Effector memory CD8-positive, alpha-beta T cell (primary cell): Measurements from ENCODE around the gene TCEA2.

ENCODE experiments used
- ATAC-seq: fragments of 150-1000 bp; cut with Tn5 transposase; replicated peaks from 2 replicates; pipeline ENCODE4 v1.10.0; 2021; ENCODE audit warnings: mild to moderate bottlenecking, moderate library complexity
- DNase-seq, 3 experiments: peaks; one replicate each; pipeline ENCODE4 v3.0.0; 2021
- H3K27ac Mint-ChIP-seq, 2 donors: one replicate each; pipeline ENCODE4 v1.8.0; 2022; ENCODE audit warnings: mild to moderate bottlenecking in 2 of 2, mixed read lengths in 2 of 2, moderate library complexity in 2 of 2
- H3K27me3 Mint-ChIP-seq, 2 donors: one replicate each; pipeline ENCODE4 v1.8.0; 2022; ENCODE audit warnings: mixed read lengths in 2 of 2
- H3K36me3 Mint-ChIP-seq: one replicate; pipeline ENCODE4 v1.8.0; 2022; ENCODE audit warnings: mild to moderate bottlenecking, moderate library complexity, mixed read lengths; ENCODE audit not compliant: insufficient read depth
- H3K4me1 Mint-ChIP-seq, 2 donors: one replicate each; pipeline ENCODE4 v1.8.0; 2022; ENCODE audit warnings: low read depth in 2 of 2, mixed read lengths in 2 of 2
- H3K4me3 Mint-ChIP-seq, 2 donors: one replicate each; pipeline ENCODE4 v1.8.0; 2022; ENCODE audit warnings: mild to moderate bottlenecking in 2 of 2, mixed read lengths in 2 of 2, moderate library complexity in 2 of 2
- H3K9me3 Mint-ChIP-seq, 2 donors: one replicate each; pipeline ENCODE4 v1.8.0; 2022; ENCODE audit warnings: mixed read lengths in 2 of 2
- total RNA-seq, 9 experiments: gene quantifications; one replicate each; lab custom pipeline; 2026; lab: John Stamatoyannopoulos, UW

Gene TCEA2
- 5.9 to 21.2 (median 10.0) reads per million in 9 experiments for total RNA-seq

GRCh38 chr20:64062596-64063388 lies at the start of gene TCEA2:
Gene TCEA2, plus strand, starts transcription at chr20:64063198. Its CDS starts 115 bp downstream, at chr20:64063313.
- Mint-ChIP-seq H3K36me3 (peaks cover 15% of the 10 kb centered on the region), H3K9me3 (no peaks in the 10 kb centered on the region), H3K4me1 (peaks cover 40 to 47% of the 10 kb centered on the region in 2 donors), H3K27ac (peak within 1 kb of the TSS; percentile 90 to 91), H3K27me3 (no peaks in the 10 kb centered on the region), H3K4me3 (peak within 1 kb of the TSS; percentile 85 to 91)
- DNase-seq (peak; percentile 87 to 90 (median 88)), ATAC-seq (peak; percentile 85)

GRCh38 chr20:64015635-64016034 lies 47.4 kb upstream of the TCEA2 start:
- no peak overlapping the region for H3K4me3 Mint-ChIP-seq
- H3K9me3 Mint-ChIP-seq: no peaks in the 10 kb centered on the region
- H3K36me3 Mint-ChIP-seq: peaks cover 71% of the 10 kb centered on the region
- no peak for ATAC-seq
- peaks cover 17 to 18% of the 10 kb centered on the region in 2 donors for H3K4me1 Mint-ChIP-seq
- DNase-seq: no peak
- no peaks in the 10 kb centered on the region for H3K27me3 Mint-ChIP-seq
- no peak overlapping the region for H3K27ac Mint-ChIP-seq

- H3K36me3 Mint-ChIP-seq: peaks cover 78% of the 10 kb centered on the region
- no peak overlapping the region for H3K4me3 Mint-ChIP-seq
- H3K27ac Mint-ChIP-seq: no peak overlapping the region
- ATAC-seq: no peak
- peaks cover 0 to 2% of the 10 kb centered on the region in 2 donors for H3K4me1 Mint-ChIP-seq
- H3K27me3 Mint-ChIP-seq: no peaks in the 10 kb centered on the region
- DNase-seq: no peak
- H3K9me3 Mint-ChIP-seq: no peaks in the 10 kb centered on the region
Observed at GRCh38 chr20:64021124-64021975, 41.6 kb upstream of the TCEA2 start.

DNA sequence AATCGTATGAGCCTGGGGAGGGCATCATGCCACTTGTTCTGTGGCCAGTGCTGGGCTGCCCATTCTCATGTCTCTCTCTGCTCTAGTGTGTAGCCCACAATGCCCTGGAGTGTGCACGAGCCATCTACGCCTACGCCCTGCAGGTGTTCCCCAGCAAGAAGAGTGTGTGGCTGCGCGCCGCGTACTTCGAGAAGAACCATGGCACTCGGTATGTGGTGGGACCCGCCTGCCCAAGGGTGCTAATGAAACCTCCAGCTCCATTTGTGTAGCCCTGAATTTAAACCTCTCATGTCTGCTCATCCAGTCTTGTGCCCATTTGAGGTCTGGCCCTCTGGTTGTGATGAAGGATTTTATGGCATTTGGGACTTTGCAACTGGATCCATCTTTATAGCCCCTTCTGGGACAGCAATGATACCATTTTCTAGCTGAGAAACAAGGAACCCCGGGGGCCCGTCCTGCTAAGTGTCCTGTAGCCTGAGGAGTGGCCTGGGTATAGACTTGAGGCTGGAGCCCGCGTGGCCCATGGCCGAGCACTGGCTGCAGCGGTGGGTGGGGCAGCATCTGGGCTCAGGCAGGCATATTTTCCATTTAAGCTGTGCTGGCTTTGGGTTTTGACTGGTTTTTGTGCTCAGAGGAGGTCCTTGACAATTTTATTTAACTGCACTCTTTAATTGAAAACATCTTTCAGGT lies 40.2 kb upstream of the TCEA2 start:
- Mint-ChIP-seq H3K27ac (no peak overlapping the region), H3K9me3 (no peaks in the 10 kb centered on the region), H3K4me1 (peaks cover 0 to 2% of the 10 kb centered on the region in 2 donors), H3K27me3 (no peaks in the 10 kb centered on the region), H3K36me3 (peaks cover 83% of the 10 kb centered on the region), H3K4me3 (no peak overlapping the region)
- ATAC-seq (no peak), DNase-seq (no peak)

DNA sequence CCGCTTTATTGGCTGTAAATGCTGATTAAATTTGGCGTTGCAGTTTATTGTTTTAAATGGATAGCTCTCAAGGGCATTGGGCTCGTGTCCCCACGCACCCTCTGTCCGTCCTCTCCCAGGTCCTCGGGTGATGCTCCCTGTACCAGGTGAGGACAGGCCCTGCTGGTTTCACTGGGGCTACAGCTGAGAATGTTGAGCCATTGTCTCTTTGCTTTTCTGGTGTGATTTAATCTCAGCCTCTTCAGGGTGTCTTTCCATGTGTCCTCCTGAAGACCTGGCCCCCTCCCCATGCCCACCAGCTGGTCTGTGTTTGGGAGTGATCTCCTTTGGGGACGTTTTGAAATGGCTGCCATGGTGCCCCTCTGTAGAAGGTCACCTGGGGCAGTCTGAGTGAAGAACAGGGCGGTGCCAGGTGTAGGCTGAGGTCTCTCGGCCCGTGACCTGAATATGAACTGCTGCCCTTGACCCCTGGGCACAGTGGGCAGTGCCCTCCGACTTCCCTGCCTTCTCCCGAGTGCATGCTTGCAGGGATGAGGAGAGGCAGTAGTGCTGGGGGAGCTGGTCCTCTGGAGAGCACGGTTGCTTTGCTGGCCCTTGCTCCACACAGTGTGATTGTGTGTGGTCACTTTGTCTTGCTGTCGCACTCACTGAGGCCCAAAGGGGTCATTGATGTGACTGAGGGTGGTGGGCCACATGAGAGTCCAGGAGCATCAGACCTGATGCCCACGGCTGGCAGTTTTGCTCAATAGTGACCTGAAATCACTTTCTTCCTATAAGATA lies 39.4 kb upstream of the TCEA2 start:
- Mint-ChIP-seq H3K4me1 (peaks cover 0 to 2% of the 10 kb centered on the region in 2 donors), H3K4me3 (no peak overlapping the region), H3K36me3 (peaks cover 83% of the 10 kb centered on the region), H3K9me3 (no peaks in the 10 kb centered on the region), H3K27ac (no peak overlapping the region), H3K27me3 (no peaks in the 10 kb centered on the region)
- ATAC-seq: no peak
- no peak for DNase-seq

GRCh38 chr20:64024141-64024990 lies 38.6 kb upstream of the TCEA2 start:
- Mint-ChIP-seq H3K4me1 (peaks cover 0 to 2% of the 10 kb centered on the region in 2 donors), H3K9me3 (no peaks in the 10 kb centered on the region), H3K4me3 (no peak overlapping the region), H3K36me3 (peaks cover 81% of the 10 kb centered on the region), H3K27me3 (no peaks in the 10 kb centered on the region), H3K27ac (peak overlapping the region in 1 of 2 donors; percentile 23)
- DNase-seq (no peak), ATAC-seq (no peak)

DNA sequence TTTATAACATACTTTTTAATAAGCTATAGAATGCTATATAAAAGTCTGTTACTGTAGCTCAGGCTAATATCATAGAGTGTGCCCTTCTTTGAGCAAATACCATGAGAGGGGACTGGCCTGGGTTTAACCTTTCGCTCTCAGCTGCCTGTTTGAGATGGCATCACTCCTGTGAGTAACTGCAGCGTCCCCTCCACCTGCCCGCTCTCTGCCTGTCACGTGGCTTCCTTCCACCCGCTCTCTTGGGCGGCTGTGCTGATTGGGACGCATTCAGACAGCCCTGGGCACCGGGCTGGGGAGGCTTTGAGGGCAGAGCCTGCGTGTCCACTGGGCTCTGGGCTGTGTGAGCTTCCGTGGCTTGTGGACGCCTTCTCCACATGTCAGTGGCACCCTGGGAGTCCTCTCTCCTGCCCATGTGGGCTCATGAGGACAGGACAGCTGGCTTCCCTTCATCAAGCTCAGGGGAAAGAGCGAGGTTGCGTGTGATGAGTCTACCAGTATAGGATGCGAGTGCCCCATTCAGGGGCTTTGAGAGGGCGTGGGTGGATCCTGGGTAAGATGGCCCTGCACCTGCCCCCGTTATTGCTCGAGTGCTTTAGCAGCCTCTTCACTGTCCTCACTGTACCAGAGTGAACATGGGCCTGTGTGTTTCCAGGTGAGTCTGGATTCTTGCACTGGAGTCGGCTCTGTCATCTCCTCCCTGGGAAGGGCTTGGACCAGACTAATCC lies 37.7 kb upstream of the TCEA2 start:
- Mint-ChIP-seq H3K27me3 (no peaks in the 10 kb centered on the region), H3K27ac (no peak overlapping the region), H3K36me3 (peaks cover 81% of the 10 kb centered on the region), H3K4me3 (no peak overlapping the region), H3K9me3 (no peaks in the 10 kb centered on the region), H3K4me1 (no peaks in the 10 kb centered on the region)
- DNase-seq: no peak
- no peak for ATAC-seq

DNA sequence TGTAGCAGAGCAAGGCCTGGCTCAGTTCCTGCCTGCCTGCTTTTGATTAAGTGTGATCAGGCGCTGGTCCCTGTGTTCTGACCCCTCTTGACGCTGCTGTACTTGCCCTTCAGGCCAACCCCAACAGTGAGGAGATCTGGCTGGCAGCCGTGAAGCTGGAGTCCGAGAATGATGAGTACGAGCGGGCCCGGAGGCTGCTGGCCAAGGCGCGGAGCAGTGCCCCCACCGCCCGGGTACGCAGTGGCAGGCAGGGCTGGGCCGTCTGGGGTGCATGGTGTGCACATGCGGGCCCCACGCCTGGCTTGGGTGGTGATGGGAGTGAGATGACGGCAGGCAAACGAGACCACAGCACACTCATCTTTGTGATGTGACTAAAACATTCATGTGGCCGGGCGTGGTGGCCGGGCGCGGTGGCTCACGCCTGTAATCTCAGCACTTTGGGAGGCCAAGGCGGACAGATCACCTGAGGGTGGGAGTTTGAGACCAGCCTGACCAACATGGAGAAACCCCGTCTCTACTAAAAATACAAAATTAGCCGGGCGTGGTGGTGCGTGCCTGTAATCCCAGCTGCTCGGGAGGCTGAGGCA lies 37.1 kb upstream of the TCEA2 start:
- Mint-ChIP-seq H3K27me3 (no peaks in the 10 kb centered on the region), H3K36me3 (peaks cover 86% of the 10 kb centered on the region), H3K9me3 (no peaks in the 10 kb centered on the region), H3K4me3 (no peak overlapping the region), H3K27ac (no peak overlapping the region), H3K4me1 (no peaks in the 10 kb centered on the region)
- DNase-seq: no peak
- ATAC-seq: no peak

DNA sequence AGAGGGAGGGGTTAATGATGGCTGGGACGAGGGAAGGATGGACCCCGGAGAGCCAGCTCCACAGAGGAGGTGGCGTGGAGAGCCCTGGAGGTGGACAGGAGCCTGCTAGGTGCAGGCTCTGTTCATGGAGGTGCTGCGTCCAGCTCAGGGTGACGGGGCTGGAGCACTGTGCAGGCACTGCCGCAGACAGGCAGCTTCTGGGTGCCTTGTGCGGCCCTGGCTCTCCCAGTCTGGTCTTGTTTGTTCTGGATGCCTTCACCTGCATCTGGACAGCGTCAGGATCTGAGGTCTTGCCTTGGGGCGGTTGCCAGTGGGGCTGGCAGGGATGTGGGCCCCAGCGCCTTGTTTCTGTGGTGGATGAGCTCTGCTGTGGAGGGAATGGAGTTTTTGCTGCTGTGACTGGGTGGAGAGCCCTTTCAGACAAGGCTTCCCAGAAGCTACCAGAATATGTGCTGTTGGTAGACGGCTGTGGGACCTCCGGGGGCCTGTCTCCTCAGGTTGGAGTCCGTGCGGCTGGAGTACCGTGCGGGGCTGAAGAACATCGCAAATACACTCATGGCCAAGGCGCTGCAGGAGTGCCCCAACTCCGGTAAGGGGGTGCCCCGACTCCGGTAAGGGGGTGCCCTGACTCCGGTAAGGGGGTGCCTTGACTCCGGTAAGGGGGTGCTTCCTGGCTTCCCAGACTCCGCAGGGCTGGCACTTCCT lies 34.9 kb upstream of the TCEA2 start:
- ATAC-seq (no peak), DNase-seq (no peak)
- Mint-ChIP-seq H3K4me1 (peaks cover 0 to 4% of the 10 kb centered on the region in 2 donors), H3K27ac (no peak overlapping the region), H3K36me3 (peaks cover 94% of the 10 kb centered on the region), H3K4me3 (no peak overlapping the region), H3K27me3 (no peaks in the 10 kb centered on the region), H3K9me3 (no peaks in the 10 kb centered on the region)

DNA sequence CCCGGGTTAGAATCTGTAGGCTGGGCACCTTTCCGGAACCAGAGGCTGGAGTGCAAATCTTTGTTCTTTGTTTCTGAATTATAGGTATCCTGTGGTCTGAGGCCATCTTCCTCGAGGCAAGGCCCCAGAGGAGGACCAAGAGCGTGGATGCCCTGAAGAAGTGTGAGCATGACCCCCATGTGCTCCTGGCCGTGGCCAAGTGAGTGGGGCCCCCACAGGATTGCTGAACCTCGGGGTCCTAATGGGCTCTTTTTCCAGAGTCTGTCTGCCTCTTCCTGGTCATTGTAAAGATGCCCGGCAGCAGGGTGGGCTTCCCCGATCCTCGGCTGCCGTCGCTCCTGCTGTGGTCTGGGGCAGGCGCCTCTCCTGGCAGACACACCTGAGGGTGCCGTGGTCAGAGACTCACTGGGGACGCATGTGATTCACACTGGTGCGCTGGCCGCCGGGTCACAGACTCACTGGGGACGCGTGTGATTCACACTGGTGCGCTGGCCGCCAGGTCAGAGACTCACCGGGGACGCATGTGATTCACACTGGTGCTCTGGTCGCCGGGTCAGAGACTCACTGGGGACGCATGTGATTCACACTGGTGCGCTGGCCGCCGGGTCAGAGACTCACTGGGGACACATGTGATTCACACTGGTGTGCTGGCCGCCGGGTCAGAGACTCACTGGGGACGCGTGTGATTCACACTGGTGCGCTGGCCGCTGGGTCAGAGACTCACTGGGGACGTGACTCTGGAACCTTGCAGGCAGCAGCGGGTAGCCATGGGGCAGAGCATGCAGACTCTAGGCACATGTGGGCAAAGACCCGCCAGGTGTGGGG lies 33.5 kb upstream of the TCEA2 start:
- Mint-ChIP-seq H3K4me3 (no peak overlapping the region), H3K27me3 (no peaks in the 10 kb centered on the region), H3K4me1 (peaks cover 4 to 13% of the 10 kb centered on the region in 2 donors), H3K27ac (peak overlapping the region; percentile 10 to 76), H3K9me3 (no peaks in the 10 kb centered on the region), H3K36me3 (peaks cover 90% of the 10 kb centered on the region)
- ATAC-seq (no peak), DNase-seq (no peak)
